ENCODE results near the gene ANKS4B.
"Not testable (repeated sequence)": the region's sequence is repeated elsewhere in the genome, so short reads cannot be mapped to it uniquely, and the experiment has no call there.

The ANKS4B gene

GRCh38 chr16:21218153-21218552 lies 15.3 kb upstream of the ANKS4B start:
- no peak for DNase-seq (ENCODE audit: low read depth in 1 of 2, low spot score in 1 of 2)

- no peak for DNase-seq (ENCODE audit: low read depth in 1 of 2, low spot score in 1 of 2)
Observed at GRCh38 chr16:21219551-21219950, 13.9 kb upstream of the ANKS4B start.

- no peak for DNase-seq (ENCODE audit: low read depth in 1 of 2, low spot score in 1 of 2)
Observed at GRCh38 chr16:21222495-21223337, 10.8 kb upstream of the ANKS4B start.

- DNase-seq (ENCODE audit: low read depth in 1 of 2, low spot score in 1 of 2) = no peak
Observed at GRCh38 chr16:21223787-21224186, 9.7 kb upstream of the ANKS4B start.

GRCh38 chr16:21224800-21225199 lies 8.7 kb upstream of the ANKS4B start:
- DNase-seq (ENCODE audit: low read depth in 1 of 2, low spot score in 1 of 2) = no peak

GRCh38 chr16:21226749-21227148 lies 6.8 kb upstream of the ANKS4B start:
- no peak for DNase-seq (ENCODE audit: low read depth in 1 of 2, low spot score in 1 of 2)

GRCh38 chr16:21227866-21228265 lies 5.6 kb upstream of the ANKS4B start:
- no peak for DNase-seq (ENCODE audit: low read depth in 1 of 2, low spot score in 1 of 2)

- DNase-seq (ENCODE audit: low read depth in 1 of 2, low spot score in 1 of 2) = no peak
Observed at GRCh38 chr16:21228361-21228872, 5.1 kb upstream of the ANKS4B start.

- no peak for DNase-seq (ENCODE audit: low read depth in 1 of 2, low spot score in 1 of 2)
Observed at GRCh38 chr16:21233045-21233520, 416 bp upstream of the ANKS4B start.

GRCh38 chr16:21235199-21235585 lies 1.7 kb downstream of the ANKS4B start:
- DNase-seq (ENCODE audit: low read depth in 1 of 2, low spot score in 1 of 2) = no peak

GRCh38 chr16:21236831-21237230 lies 3.3 kb downstream of the ANKS4B start:
- DNase-seq (ENCODE audit: low read depth in 1 of 2, low spot score in 1 of 2) = no peak

GRCh38 chr16:21239646-21240045 lies 6.1 kb downstream of the ANKS4B start:
- DNase-seq (ENCODE audit: low read depth in 1 of 2, low spot score in 1 of 2) = no peak

- no peak for DNase-seq (ENCODE audit: low read depth in 1 of 2, low spot score in 1 of 2)
Observed at GRCh38 chr16:21242756-21243155, 9.3 kb downstream of the ANKS4B start.

- no peak for DNase-seq (ENCODE audit: low read depth in 1 of 2, low spot score in 1 of 2)
Observed at GRCh38 chr16:21244518-21245215, 11.2 kb downstream of the ANKS4B start.

- not testable (repeated sequence) for DNase-seq (ENCODE audit: low read depth in 1 of 2, low spot score in 1 of 2)
Observed at GRCh38 chr16:21248179-21248578, 14.7 kb downstream of the ANKS4B start.

GRCh38 chr16:21250072-21250923 lies 16.8 kb downstream of the ANKS4B start:
- no peak for DNase-seq (ENCODE audit: low read depth in 1 of 2, low spot score in 1 of 2)

- no peak for DNase-seq (ENCODE audit: low read depth in 1 of 2, low spot score in 1 of 2)
Observed at GRCh38 chr16:21253470-21253869, 20.0 kb downstream of the ANKS4B start.

GRCh38 chr16:21256636-21257035 lies 23.1 kb downstream of the ANKS4B start:
- DNase-seq (ENCODE audit: low read depth in 1 of 2, low spot score in 1 of 2) = no peak

- no peak for DNase-seq (ENCODE audit: low read depth in 1 of 2, low spot score in 1 of 2)
Observed at GRCh38 chr16:21257284-21257683, 23.8 kb downstream of the ANKS4B start.

GRCh38 chr16:21260870-21261791 lies 27.6 kb downstream of the ANKS4B start:
- DNase-seq (ENCODE audit: low read depth in 1 of 2, low spot score in 1 of 2) = no peak
